IPS-18a (cell line): ENCODE results near the gene TCTN3.
"Not testable (repeated sequence)": the region's sequence is repeated elsewhere in the genome, so short reads cannot be mapped to it uniquely, and the experiment has no call there.

Source experiments
- H3K27ac ChIP-seq: one replicate; pipeline ENCODE4 v1.5.1; 2013; ENCODE audit warnings: low read length
- H3K27me3 ChIP-seq: one replicate; pipeline ENCODE4 v1.6.1; 2013; ENCODE audit warnings: mild to moderate bottlenecking, low read length; ENCODE audit not compliant: control insufficient read depth, insufficient read depth
- H3K36me3 ChIP-seq: one replicate; pipeline ENCODE4 v1.6.1; 2013; ENCODE audit warnings: low read depth, low read length; ENCODE audit not compliant: control insufficient read depth
- H3K4me1 ChIP-seq: one replicate; pipeline ENCODE4 v1.6.1; 2013; ENCODE audit warnings: low read depth, low read length; ENCODE audit not compliant: control insufficient read depth
- H3K4me3 ChIP-seq: one replicate; pipeline ENCODE4 v1.5.1; 2013; ENCODE audit warnings: low read length
- H3K9ac ChIP-seq: one replicate; pipeline ENCODE4 v1.6.1; 2013; ENCODE audit warnings: mild to moderate bottlenecking, low read length, moderate library complexity
- H3K9me3 ChIP-seq: one replicate; pipeline ENCODE4 v1.6.1; 2013; ENCODE audit warnings: low read depth, low read length; ENCODE audit not compliant: control insufficient read depth

The TCTN3 gene

DNA sequence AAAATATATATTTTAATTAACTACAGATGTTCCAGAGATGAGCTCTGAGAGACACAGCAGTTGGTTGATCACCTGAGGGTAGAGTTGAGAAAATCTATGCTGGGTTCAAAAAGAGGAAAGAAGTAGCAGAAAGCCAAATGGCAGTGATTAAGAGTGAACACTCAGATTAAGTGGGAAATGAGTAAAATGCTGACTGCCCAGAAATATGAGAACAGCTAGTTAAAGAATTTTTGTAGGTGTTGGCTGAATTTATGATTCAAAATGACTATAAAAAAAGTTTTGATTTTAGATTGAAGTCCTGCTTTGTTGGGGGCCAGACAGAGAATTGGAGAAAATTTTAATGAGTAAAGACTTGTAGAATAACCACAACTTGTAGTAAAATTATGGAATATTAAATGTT, 9.8 kb downstream of the TCTN3 start:
- Histone ChIP-seq H3K4me1 (no peaks in the 10 kb centered on the region), H3K4me3 (no peak overlapping the region), H3K36me3 (peaks cover 74% of the 10 kb centered on the region), H3K9ac (no peak overlapping the region), H3K9me3 (no peaks in the 10 kb centered on the region), H3K27me3 (no peaks in the 10 kb centered on the region), H3K27ac (no peak overlapping the region)

DNA sequence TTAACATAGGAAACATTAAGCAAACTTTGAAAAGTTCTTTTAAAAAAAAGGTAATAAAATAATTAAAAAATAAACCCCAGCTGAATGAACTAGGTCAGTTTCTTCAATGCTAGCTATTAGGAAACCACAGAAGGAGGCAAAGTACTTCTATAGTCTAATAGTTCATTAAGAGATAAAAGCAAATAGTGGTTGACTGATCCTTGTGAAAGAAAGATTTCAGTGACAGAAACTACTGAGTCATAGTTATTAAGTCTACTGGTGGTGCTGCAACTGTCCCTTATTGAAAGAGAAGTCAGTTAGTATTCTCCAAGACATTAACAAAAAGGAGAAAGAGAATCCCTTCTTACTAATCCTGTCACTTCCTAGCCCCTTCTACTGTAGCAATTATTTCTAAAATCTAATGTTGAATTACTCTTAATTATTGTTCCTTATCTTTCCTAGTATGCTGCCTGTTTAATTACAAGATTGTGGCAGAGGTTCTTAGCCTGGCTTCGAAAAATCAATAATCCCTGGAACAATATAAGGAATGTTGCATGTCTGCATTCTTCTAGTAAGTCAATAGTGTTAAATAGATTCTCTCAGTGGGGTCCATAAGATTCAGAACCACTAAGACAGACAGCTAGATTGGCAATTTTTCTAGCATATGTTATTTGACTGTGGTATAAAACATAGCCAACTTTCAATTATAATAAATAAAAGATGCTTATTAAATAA, 18.2 kb downstream of the TCTN3 start:
- Histone ChIP-seq H3K9ac (no peak overlapping the region), H3K4me1 (no peaks in the 10 kb centered on the region), H3K36me3 (peaks cover 34% of the 10 kb centered on the region), H3K4me3 (no peak overlapping the region), H3K9me3 (no peaks in the 10 kb centered on the region), H3K27me3 (no peaks in the 10 kb centered on the region), H3K27ac (no peak overlapping the region)

DNA sequence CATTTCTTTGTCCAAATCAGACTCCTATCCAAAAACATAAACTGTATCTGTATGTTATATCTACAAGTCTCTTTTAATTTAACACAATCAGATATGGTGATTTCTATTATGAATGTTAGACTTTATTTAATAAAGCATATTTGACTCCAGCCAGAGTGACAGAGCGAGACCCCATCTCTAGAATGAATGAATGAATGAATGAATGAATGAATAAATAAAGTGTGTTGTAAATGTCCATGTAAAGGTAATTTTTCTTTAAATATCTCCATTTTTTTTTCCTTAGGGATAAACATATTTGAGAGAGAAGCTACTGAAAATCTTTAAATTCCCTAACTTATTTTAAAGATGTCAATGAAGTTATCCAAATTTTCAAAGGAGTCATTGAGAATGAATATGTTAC, 19.1 kb downstream of the TCTN3 start:
- no peak overlapping the region for H3K27ac ChIP-seq
- H3K36me3 ChIP-seq: peaks cover 26% of the 10 kb centered on the region
- no peak overlapping the region for H3K9ac ChIP-seq

DNA sequence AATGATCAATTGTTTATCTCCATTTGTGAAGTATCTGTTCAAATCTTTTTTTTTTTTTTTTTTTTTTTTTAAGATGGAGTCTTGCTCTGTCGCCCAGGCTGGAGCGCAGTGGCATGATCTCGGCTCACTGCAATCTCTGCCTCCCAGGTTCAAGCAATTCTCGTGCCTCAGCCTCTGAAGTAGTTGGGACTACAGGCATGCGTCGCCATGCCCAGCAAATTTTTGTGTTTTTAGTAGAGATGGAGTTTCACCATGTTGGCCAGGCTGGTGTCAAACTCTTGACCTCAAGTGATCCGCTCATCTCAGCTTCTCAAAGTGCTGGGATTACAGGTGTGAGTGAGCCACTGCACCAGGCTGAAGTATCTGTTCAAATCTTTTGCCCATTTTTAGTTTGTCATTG, 21.1 kb downstream of the TCTN3 start:
- H3K27me3 ChIP-seq, H3K9ac ChIP-seq, H3K9me3 ChIP-seq, H3K4me3 ChIP-seq, H3K27ac ChIP-seq, H3K4me1 ChIP-seq: not testable (repeated sequence)
- peaks cover 28% of the 10 kb centered on the region for H3K36me3 ChIP-seq

More for the DNA sequence above, 19.1 kb downstream of the TCTN3 start:
- Histone ChIP-seq H3K4me3 (no peak overlapping the region), H3K27me3 (no peaks in the 10 kb centered on the region), H3K4me1 (no peaks in the 10 kb centered on the region), H3K9me3 (no peaks in the 10 kb centered on the region)

DNA sequence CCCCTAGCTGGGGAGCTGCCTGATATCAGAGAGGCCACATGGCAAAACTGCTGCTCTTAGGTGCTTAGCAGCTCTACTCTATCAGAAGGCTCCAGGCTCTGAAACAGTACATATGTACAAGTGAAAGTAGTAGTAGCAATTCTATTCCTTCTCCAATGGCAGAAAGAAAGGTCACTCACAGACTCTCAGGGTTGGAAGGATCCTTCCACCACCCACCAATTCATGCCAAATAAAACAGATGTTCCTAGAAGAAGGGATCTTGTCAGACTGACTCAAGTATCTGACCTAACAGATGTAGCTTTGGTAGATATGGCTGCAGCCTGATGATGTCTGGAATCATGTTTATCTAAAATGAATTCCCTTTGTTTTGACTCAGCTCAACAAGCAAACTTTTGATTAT, 29.2 kb downstream of the TCTN3 start:
- Histone ChIP-seq H3K36me3 (peaks cover 13% of the 10 kb centered on the region), H3K9ac (no peak overlapping the region), H3K27ac (no peak overlapping the region), H3K27me3 (no peaks in the 10 kb centered on the region), H3K4me1 (no peaks in the 10 kb centered on the region), H3K4me3 (no peak overlapping the region), H3K9me3 (no peaks in the 10 kb centered on the region)

DNA sequence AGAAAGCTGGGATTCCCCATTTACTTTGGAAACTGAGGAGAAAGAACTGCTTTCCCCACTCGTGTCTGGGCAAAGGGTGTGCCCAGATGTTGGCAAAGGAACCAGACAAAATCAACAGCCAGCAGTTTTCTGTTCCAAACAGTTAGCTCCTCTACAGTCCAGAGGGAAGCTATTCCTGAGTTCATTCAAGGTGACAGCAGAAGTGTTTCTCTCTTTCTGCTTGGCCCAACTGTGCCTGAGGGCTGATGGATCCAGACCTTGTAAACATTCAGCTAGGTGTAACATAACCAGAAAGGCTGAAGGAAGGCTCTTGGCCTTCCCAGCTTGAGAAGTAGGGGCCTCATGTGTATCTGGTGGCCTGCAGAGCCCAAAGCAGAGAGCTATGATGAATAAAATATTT, 30.2 kb downstream of the TCTN3 start:
- Histone ChIP-seq H3K9ac (no peak overlapping the region), H3K9me3 (no peaks in the 10 kb centered on the region)

DNA sequence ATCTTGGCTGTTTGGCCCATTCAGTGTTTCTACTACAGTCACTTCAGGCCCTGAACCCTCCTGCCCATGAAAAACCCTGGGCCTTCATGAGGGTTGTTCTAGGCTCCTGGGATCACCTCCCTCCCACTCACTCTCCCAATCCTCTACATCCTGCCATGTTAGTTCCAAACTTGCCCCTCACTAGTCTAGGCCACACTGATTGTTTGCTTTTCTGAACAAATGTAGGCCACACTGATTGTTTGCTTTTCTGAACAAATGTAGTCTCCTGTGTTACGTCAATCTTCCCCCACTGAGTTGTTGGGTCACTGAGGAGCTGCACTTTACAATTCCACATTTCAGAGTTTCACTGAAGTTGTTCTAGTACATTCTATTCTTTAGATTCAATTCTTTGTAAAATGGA, 31.9 kb downstream of the TCTN3 start:
- no peaks in the 10 kb centered on the region for H3K4me1 ChIP-seq
- no peak overlapping the region for H3K4me3 ChIP-seq
- peaks cover 5% of the 10 kb centered on the region for H3K36me3 ChIP-seq
- no peaks in the 10 kb centered on the region for H3K27me3 ChIP-seq
- no peak overlapping the region for H3K9ac ChIP-seq
- H3K27ac ChIP-seq: no peak overlapping the region
- H3K9me3 ChIP-seq: no peaks in the 10 kb centered on the region

More for the DNA sequence above, 30.2 kb downstream of the TCTN3 start:
- no peaks in the 10 kb centered on the region for H3K4me1 ChIP-seq
- H3K27me3 ChIP-seq: no peaks in the 10 kb centered on the region
- peaks cover 8% of the 10 kb centered on the region for H3K36me3 ChIP-seq
- no peak overlapping the region for H3K27ac ChIP-seq
- H3K4me3 ChIP-seq: no peak overlapping the region

DNA sequence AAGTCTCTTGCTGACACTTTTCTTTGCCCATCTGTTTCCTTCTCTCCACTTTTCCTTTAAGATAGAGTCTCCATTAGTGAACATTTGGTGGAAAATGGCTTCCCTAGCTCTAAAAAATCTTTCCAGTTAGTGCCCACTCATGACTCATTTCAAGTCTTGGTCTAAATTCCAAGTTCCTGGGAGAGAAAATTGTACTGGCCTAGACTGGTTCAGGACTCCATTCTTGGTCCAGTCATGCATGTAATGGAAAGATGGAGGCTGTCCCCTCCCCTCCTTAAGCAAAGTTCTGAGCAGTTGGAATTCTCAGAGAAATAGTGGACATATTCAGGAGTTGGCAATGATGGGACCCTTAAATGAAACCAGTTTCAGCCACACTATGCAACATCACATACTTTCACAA, 33.4 kb downstream of the TCTN3 start:
- H3K4me3 ChIP-seq: no peak overlapping the region
- H3K9me3 ChIP-seq: no peaks in the 10 kb centered on the region
- H3K27ac ChIP-seq: no peak overlapping the region
- H3K27me3 ChIP-seq: no peaks in the 10 kb centered on the region
- H3K9ac ChIP-seq: no peak overlapping the region
- peaks cover 6% of the 10 kb centered on the region for H3K4me1 ChIP-seq
- H3K36me3 ChIP-seq: peaks cover 5% of the 10 kb centered on the region

DNA sequence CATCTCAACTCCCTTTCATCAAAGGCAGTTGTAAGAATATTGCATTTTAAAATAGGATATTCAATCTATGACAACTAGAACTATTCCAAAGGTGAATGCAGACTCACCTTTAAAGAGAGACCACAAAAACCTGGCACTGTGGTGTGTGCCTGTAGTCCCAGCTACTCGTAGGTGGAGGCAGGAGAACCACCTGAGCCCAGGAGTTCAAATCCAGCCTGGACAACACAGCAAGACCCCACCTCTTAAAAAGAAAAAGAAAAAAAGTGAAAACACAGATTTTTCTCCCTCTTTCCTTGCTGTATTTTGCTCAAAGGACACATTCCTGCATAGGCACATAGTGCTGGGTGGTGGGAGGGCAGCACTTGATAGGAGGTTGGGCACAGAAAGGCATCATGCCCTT, 36.5 kb downstream of the TCTN3 start:
- Histone ChIP-seq H3K36me3 (peaks cover 9% of the 10 kb centered on the region), H3K4me1 (peaks cover 13% of the 10 kb centered on the region), H3K9me3 (no peaks in the 10 kb centered on the region), H3K9ac (peak overlapping the region; percentile 76), H3K27me3 (no peaks in the 10 kb centered on the region), H3K4me3 (peak overlapping the region; percentile 77), H3K27ac (no peak overlapping the region)

DNA sequence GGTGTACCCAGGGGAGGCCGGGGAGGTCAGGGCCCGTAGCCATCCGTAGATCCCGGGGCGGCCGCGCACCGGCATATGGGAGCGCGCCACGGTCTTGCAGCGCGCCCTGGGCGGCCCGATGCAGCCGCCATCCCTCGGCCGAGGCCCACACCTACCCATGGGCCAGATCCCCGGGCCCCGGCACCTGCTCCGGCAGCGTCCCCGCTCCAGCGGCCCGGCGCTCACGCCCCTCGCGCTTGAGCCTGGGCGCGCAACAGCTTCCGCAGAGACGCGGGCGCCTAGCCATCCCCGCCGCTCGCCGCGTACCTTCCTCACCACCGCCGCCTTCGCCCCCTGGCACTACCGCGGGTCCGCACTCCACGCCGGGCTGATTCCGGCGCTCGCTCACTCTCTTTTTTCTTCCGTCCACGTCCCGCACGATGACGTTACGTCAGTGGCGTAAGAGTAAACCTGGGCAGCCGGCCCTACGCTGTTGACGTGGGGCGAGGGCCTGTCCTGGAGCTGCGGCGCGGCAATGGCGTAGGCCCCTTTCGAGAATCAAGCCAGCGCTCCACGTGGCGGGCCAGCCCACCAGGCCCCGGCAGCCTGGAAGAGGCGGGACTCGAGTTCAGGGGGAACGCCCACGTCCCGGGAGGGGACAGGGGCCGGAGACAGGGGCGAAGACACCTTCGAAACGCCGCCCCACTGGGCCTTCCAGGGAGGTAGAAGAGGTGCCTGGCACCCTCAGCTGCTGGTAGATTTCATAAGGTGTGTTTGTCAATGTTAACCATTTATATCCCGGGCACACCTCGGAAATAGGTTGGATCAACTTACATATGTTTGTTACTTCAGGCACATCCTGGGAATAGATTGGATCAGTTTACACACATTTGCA, 37.2 kb downstream of the TCTN3 start, which contains the start of gene ALDH18A1:
ALDH18A1 (minus strand) TSS at position 421 of the 874 bp plus-strand sequence. CDS start 3,334 bp downstream, outside the sequence.
- Histone ChIP-seq H3K9ac (peak within 1 kb of the TSS; percentile 76), H3K4me1 (peaks cover 13% of the 10 kb centered on the region), H3K27me3 (no peaks in the 10 kb centered on the region), H3K36me3 (peaks cover 16% of the 10 kb centered on the region), H3K4me3 (peak within 1 kb of the TSS; percentile 77), H3K27ac (no peak within 1 kb of the TSS), H3K9me3 (no peaks in the 10 kb centered on the region)

DNA sequence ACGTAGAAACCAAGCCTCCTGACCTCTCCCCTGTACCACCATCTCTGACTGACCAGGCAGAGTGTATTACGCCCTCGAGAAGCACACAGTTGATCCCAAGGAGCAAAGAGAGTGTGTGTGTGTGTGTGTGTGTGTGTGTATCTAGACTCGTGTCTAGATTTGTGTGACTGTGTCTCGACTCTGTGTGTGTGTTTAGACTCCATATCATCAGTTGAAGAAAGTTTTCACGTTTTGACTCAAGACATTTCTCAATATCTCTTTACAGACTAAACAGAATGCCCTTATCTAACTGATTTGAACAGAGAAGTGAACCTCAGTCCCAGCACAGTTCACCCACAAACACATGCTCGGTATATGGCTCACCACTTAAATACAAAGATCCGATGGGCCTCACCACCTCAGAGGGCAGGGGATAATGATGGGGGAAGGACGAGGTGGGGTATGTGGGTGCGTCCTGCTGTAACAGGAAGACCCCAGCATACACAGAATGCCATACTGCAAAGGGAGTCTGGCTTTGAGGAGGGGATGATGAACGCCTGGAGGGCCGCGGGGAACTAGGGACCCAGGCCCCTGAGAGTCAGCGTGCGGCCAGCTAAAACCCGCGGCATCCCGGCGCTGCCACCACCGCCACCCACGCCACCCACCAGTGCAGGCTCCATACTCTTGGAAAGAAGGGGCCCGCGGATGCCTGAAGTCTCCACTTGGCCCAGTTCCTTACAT, 38.0 kb downstream of the TCTN3 start:
- Histone ChIP-seq H3K9me3 (no peaks in the 10 kb centered on the region), H3K27ac (no peak overlapping the region), H3K36me3 (peaks cover 20% of the 10 kb centered on the region), H3K27me3 (no peaks in the 10 kb centered on the region), H3K9ac (peak overlapping the region; percentile 76), H3K4me3 (peak overlapping the region; percentile 77), H3K4me1 (peaks cover 13% of the 10 kb centered on the region)
